Erythroblast (primary cell): ENCODE results near the gene ENO4.

Source experiments
- GATA1 ChIP-seq: IDR thresholded peaks from 2 replicates; pipeline ENCODE4 v1.6.1; 2011; ENCODE audit warnings: low read depth, mild to moderate bottlenecking, control low read depth, low read length, moderate library complexity
- POLR2A ChIP-seq: IDR thresholded peaks from 2 replicates; pipeline ENCODE4 v1.6.1; 2011; ENCODE audit warnings: mild to moderate bottlenecking, low read length

DNA sequence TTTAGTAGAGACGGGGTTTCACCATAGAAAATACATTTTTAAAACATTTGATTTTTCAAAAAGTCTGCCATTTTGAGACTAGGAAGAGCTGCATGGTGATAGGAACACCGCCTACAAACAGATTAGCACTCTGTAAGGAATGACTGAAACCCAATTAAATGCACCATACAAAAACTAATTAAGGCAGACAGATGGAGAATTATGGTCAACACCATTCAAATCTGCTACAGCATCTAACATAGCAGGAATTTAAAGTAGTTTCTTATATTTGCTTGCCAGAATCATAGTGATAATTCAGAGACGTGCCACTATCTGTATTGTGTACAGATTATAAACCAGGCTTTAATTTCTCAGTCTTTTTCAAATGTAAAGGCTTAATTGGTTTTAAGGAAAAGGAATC lies 68.2 kb downstream of the ENO4 start:
- TF ChIP-seq POLR2A: no peak
- no peak for TF ChIP-seq GATA1
